ENCODE data around the gene PPP1R17.

The PPP1R17 gene

GRCh38 chr7:31702354-31702753 lies 15.3 kb downstream of the PPP1R17 start:
- no peak for DNase-seq

DNA sequence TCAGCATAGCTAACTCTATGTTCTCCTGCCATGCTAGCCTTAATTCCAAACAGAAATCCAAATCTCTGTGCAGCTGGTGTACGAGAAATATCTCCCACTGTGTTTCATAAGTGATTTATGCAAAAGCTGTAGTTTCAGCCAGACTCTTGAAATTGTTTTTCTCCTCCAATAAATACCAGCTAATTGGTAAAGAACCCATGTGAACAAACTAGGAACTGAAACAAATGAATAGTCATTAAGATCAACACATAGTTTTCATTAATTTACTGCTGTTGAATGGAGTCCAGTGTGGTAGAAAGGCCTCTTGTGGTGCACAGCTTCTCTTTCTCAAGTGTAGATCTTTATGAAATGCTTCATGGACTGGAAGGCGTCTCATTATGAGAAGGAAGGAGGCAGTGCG lies 18.4 kb downstream of the PPP1R17 start:
- DNase-seq, result no peak

DNA sequence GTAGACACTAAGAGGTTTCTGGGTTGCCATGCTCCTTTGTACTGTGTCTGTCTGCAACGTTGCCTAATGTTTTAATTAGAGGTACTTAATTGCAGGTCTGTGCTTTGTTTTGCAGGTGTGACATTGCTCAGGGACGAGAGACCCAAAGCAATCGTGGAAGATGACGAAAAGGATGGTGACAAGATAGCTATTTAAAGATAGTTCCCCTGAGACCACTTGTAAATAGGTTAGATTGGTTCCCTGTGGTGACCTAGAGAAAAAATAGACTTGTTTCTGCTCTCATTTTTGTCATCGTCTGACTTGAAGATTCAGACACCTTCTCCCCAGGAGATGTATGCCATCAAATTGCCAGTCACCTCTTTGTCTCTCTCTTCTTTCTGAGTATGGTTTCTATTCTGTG lies 20.1 kb downstream of the PPP1R17 start:
- no peak for DNase-seq

GRCh38 chr7:31710171-31710570 lies 23.2 kb downstream of the PPP1R17 start:
- DNase-seq, result no peak

DNA sequence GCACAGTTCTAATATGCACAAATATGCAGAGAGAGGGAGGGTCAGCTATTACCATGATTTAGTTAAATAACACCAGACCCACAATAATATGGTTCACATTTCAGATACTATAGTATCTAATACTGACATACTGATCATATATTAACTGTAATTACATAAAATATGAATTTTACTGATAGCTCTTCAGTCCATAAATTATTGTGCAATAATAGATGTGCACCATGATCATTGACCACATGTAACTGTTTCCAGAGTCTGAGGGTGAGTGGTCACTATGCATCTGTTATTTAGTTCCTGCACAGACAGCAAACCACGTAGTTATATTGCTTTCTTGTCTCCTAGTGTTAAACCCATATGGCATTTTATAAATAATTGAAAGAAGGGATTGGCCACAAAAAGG lies 29.3 kb downstream of the PPP1R17 start:
- DNase-seq, result no peak

- no peak for DNase-seq
These were observed 33.4 kb downstream of the PPP1R17 start for GRCh38 chr7:31720366-31720765.

- DNase-seq, result no peak
These were observed 37.7 kb downstream of the PPP1R17 start for GRCh38 chr7:31724696-31725095.

- DNase-seq, result no peak
These were observed 42.3 kb downstream of the PPP1R17 start for GRCh38 chr7:31729195-31729804.

- no peak for DNase-seq
These were observed 47.4 kb downstream of the PPP1R17 start for GRCh38 chr7:31734456-31734855.

- peak; percentile 3 for DNase-seq
These were observed 49.3 kb downstream of the PPP1R17 start for GRCh38 chr7:31735991-31736982.

GRCh38 chr7:31741852-31742251 lies 54.8 kb downstream of the PPP1R17 start:
- no peak for DNase-seq

- DNase-seq, result peak; percentile 33
These were observed 57.4 kb downstream of the PPP1R17 start for GRCh38 chr7:31744294-31744874.

DNA sequence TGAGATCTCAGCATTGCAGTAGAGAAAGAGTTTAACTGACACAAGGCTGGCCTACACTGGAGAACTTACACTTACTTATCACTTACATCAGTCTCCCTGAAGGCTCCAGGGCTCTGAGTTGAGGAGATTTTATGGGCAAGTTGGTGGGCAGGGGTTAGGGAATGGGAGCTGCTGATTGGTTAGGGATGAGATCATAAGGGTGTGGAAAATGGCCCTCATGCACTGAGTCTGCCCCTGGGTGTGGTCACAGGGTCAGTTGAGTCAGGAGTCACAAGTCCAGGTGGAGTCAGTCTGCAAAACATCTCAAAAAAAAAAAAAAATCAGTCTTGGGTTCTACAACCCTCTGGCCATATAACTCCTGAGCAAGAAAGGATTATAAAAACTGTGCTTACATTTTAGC lies 60.5 kb downstream of the PPP1R17 start:
- no peak for DNase-seq

DNA sequence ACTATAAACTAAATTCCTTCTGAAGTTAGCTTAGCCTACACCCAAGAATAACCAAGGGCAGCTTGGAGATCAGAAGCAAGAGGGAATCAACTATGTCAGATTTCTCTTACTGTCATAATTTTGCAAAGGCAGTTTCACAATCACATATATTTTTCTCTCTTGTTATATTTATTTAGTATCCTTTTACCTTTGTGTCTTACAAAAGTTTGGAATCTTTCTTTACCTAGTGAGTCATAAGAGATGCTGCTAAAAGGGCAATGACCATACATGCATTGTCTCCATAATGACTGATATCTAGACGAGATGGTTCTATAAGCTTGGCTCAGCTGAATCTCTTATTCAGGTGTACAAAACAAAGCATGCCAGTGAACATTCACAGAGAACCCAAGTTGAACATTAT lies 61.1 kb downstream of the PPP1R17 start:
- no peak for DNase-seq

GRCh38 chr7:31751726-31752125 lies 64.7 kb downstream of the PPP1R17 start:
- DNase-seq, result no peak

All from CD4-positive, alpha-beta T cell treated with Interleukin-17A for 1 hour (primary cell).